Measurements from ENCODE around the gene C17orf114.
A peak's percentile ranks its signal among the peaks of the same experiment; 100 is the strongest.

Gene C17orf114

DNA sequence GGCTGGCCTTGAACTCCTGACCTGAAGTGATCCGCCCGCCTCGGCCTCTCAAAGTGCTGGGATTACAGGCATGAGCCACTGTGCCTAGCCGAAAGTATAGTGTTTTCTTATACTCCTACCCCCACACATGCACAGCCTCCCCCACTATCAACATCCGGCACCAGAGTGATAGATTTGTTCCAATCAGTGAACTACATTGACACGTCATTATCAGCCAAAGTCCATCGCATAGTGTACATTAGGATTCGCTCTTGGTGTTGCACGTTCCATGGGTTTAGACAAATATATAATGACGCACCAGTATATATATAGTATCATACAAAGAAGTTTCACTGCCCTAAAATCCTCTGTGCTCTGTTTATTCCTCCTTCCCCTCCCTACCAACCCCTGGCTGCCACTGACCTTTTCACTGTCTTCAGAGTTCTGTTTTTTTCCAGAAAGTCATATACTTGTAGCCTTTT, 42.3 kb downstream of the C17orf114 start (continued):
- TF ChIP-seq, protein P1, sequence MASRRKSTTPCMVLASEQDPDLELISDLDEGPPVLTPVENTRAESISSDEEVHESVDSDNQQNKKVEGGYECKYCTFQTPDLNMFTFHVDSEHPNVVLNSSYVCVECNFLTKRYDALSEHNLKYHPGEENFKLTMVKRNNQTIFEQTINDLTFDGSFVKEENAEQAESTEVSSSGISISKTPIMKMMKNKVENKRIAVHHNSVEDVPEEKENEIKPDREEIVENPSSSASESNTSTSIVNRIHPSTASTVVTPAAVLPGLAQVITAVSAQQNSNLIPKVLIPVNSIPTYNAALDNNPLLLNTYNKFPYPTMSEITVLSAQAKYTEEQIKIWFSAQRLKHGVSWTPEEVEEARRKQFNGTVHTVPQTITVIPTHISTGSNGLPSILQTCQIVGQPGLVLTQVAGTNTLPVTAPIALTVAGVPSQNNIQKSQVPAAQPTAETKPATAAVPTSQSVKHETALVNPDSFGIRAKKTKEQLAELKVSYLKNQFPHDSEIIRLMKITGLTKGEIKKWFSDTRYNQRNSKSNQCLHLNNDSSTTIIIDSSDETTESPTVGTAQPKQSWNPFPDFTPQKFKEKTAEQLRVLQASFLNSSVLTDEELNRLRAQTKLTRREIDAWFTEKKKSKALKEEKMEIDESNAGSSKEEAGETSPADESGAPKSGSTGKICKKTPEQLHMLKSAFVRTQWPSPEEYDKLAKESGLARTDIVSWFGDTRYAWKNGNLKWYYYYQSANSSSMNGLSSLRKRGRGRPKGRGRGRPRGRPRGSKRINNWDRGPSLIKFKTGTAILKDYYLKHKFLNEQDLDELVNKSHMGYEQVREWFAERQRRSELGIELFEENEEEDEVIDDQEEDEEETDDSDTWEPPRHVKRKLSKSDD (CRISPR knock-in tag; IDR thresholded peaks at IDR 0.05; ENCODE audit: low read depth), result 0 out of 2 replicates have a peak, but pooled peaks have one; percentile 52
- TF ChIP-seq TMF1 (CRISPR knock-in tag; IDR thresholded peaks at IDR 0.05; ENCODE audit: low read depth) (no peak), SNAPC2 (CRISPR knock-in tag; IDR thresholded peaks at IDR 0.05) (no peak), ATM (IDR thresholded peaks at IDR 0.05; ENCODE audit: borderline replicate concordance) (no peak), ZNF788 (CRISPR knock-in tag; IDR thresholded peaks at IDR 0.05; ENCODE audit: borderline replicate concordance) (peak; percentile 87), ZNF724P (CRISPR knock-in tag; IDR thresholded peaks at IDR 0.05; ENCODE audit: borderline replicate concordance) (no peak), KDM5B (CRISPR knock-in tag; IDR thresholded peaks at IDR 0.05; ENCODE audit: borderline replicate concordance) (no peak), PPARG (CRISPR knock-in tag; conservative IDR thresholded peaks at IDR 0.05) (peak; percentile 44; the same call in 1 of the 2 replicates), KLF16 (CRISPR knock-in tag; IDR thresholded peaks at IDR 0.05) (peak in 1 of 2 experiments; percentile 38; a peak in 1 of 4 replicates)
- TF ChIP-seq, protein P2, sequence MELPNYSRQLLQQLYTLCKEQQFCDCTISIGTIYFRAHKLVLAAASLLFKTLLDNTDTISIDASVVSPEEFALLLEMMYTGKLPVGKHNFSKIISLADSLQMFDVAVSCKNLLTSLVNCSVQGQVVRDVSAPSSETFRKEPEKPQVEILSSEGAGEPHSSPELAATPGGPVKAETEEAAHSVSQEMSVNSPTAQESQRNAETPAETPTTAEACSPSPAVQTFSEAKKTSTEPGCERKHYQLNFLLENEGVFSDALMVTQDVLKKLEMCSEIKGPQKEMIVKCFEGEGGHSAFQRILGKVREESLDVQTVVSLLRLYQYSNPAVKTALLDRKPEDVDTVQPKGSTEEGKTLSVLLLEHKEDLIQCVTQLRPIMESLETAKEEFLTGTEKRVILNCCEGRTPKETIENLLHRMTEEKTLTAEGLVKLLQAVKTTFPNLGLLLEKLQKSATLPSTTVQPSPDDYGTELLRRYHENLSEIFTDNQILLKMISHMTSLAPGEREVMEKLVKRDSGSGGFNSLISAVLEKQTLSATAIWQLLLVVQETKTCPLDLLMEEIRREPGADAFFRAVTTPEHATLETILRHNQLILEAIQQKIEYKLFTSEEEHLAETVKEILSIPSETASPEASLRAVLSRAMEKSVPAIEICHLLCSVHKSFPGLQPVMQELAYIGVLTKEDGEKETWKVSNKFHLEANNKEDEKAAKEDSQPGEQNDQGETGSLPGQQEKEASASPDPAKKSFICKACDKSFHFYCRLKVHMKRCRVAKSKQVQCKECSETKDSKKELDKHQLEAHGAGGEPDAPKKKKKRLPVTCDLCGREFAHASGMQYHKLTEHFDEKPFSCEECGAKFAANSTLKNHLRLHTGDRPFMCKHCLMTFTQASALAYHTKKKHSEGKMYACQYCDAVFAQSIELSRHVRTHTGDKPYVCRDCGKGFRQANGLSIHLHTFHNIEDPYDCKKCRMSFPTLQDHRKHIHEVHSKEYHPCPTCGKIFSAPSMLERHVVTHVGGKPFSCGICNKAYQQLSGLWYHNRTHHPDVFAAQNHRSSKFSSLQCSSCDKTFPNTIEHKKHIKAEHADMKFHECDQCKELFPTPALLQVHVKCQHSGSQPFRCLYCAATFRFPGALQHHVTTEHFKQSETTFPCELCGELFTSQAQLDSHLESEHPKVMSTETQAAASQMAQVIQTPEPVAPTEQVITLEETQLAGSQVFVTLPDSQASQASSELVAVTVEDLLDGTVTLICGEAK (IDR thresholded peaks at IDR 0.05), result no peak
- TF ChIP-seq, protein P2 (CRISPR knock-in tag; IDR thresholded peaks at IDR 0.05), result peak; percentile 35; the same call in 1 of the 2 replicates
- TF ChIP-seq, protein P3, sequence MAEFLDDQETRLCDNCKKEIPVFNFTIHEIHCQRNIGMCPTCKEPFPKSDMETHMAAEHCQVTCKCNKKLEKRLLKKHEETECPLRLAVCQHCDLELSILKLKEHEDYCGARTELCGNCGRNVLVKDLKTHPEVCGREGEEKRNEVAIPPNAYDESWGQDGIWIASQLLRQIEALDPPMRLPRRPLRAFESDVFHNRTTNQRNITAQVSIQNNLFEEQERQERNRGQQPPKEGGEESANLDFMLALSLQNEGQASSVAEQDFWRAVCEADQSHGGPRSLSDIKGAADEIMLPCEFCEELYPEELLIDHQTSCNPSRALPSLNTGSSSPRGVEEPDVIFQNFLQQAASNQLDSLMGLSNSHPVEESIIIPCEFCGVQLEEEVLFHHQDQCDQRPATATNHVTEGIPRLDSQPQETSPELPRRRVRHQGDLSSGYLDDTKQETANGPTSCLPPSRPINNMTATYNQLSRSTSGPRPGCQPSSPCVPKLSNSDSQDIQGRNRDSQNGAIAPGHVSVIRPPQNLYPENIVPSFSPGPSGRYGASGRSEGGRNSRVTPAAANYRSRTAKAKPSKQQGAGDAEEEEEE (CRISPR knock-in tag; IDR thresholded peaks at IDR 0.05; ENCODE audit: borderline replicate concordance), result peak; percentile 51; the same call in 1 of the 2 replicates
- TF ChIP-seq, protein P4, sequence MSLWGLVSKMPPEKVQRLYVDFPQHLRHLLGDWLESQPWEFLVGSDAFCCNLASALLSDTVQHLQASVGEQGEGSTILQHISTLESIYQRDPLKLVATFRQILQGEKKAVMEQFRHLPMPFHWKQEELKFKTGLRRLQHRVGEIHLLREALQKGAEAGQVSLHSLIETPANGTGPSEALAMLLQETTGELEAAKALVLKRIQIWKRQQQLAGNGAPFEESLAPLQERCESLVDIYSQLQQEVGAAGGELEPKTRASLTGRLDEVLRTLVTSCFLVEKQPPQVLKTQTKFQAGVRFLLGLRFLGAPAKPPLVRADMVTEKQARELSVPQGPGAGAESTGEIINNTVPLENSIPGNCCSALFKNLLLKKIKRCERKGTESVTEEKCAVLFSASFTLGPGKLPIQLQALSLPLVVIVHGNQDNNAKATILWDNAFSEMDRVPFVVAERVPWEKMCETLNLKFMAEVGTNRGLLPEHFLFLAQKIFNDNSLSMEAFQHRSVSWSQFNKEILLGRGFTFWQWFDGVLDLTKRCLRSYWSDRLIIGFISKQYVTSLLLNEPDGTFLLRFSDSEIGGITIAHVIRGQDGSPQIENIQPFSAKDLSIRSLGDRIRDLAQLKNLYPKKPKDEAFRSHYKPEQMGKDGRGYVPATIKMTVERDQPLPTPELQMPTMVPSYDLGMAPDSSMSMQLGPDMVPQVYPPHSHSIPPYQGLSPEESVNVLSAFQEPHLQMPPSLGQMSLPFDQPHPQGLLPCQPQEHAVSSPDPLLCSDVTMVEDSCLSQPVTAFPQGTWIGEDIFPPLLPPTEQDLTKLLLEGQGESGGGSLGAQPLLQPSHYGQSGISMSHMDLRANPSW (CRISPR knock-in tag; IDR thresholded peaks at IDR 0.05; ENCODE audit: borderline replicate concordance), result 0 out of 2 replicates have a peak, but pooled peaks have one; percentile 74
